Karpas-422 (cell line): ENCODE results near the gene MAPKAP1. TPM values are rescaled to one million over a fixed set of nuclear protein-coding genes. Genes with fewer than 3 reads are reported as not detected.

Experiments
- DNase-seq: peaks from one replicate; pipeline ENCODE4 v3.0.0-alpha.2; 2015
- H2AFZ ChIP-seq: fragments of 200-600 bp; sonication (generic); 2 replicates; pipeline ENCODE4 v1.6.1; 2014; ENCODE audit warnings: antibody characterized with exemption, low read length, mixed read lengths
- H3K27ac ChIP-seq: fragments of 200-600 bp; sonication (generic); 2 replicates; pipeline ENCODE4 v1.5.1; 2014; ENCODE audit warnings: mild to moderate bottlenecking, low read length, moderate library complexity
- H3K27me3 ChIP-seq: fragments of 200-600 bp; sonication (generic); 2 replicates; pipeline ENCODE4 v1.6.1; 2014; ENCODE audit warnings: low read length, mixed read lengths
- H3K36me3 ChIP-seq: fragments of 200-600 bp; sonication (generic); 2 replicates; pipeline ENCODE4 v1.6.1; 2014; ENCODE audit warnings: low read length, mixed read lengths; ENCODE audit not compliant: insufficient read depth
- H3K4me1 ChIP-seq: fragments of 200-600 bp; sonication (generic); 2 replicates; pipeline ENCODE4 v1.6.1; 2014; ENCODE audit warnings: mild to moderate bottlenecking, low read length, mixed read lengths
- H3K4me2 ChIP-seq: fragments of 200-600 bp; sonication (generic); 2 replicates; pipeline ENCODE4 v1.6.1; 2014; ENCODE audit warnings: low read length, low read depth, mild to moderate bottlenecking; ENCODE audit not compliant: poor library complexity, severe bottlenecking
- H3K4me3 ChIP-seq: fragments of 200-600 bp; sonication (generic); 2 replicates; pipeline ENCODE4 v1.5.1; 2014; ENCODE audit warnings: mild to moderate bottlenecking, antibody characterized with exemption, low read length, mixed read lengths
- H3K79me2 ChIP-seq: fragments of 200-600 bp; sonication (generic); 2 replicates; pipeline ENCODE4 v1.6.1; 2014; ENCODE audit warnings: mild to moderate bottlenecking, low read length, mixed read lengths
- H3K9ac ChIP-seq: fragments of 200-600 bp; sonication (generic); 2 replicates; pipeline ENCODE4 v1.6.0; 2014; ENCODE audit warnings: low read length
- H3K9me2 ChIP-seq: fragments of 200-600 bp; sonication (generic), shearing (Covaris generic); replicated peaks from 2 replicates; pipeline ENCODE4 v1.6.0; 2014; ENCODE audit warnings: mild to moderate bottlenecking, low read length, moderate library complexity; ENCODE audit not compliant: insufficient read depth
- H3K9me3 ChIP-seq: fragments of 300-700, 200-600 bp; sonication (generic); 2 replicates; pipeline ENCODE4 v1.6.1; 2014; ENCODE audit warnings: low read length, mixed read lengths
- H4K20me1 ChIP-seq: fragments of 200-600 bp; sonication (generic); 2 replicates; pipeline ENCODE4 v1.6.1; 2014; ENCODE audit warnings: mild to moderate bottlenecking, antibody characterized with exemption, low read length, low read depth; ENCODE audit not compliant: insufficient read depth
- total RNA-seq: library from RNA; depleted of rRNA; stranded (reverse); fragments of >200 nt; shearing (Covaris generic); gene quantifications from 2 replicates; pipeline ENCODE4 v1.2.3, GENCODE V29; 2014; ENCODE audit warnings: low replicate concordance

MAPKAP1 gene
- total RNA-seq, 1 experiment from 2014 or later: 62.8 TPM

DNA sequence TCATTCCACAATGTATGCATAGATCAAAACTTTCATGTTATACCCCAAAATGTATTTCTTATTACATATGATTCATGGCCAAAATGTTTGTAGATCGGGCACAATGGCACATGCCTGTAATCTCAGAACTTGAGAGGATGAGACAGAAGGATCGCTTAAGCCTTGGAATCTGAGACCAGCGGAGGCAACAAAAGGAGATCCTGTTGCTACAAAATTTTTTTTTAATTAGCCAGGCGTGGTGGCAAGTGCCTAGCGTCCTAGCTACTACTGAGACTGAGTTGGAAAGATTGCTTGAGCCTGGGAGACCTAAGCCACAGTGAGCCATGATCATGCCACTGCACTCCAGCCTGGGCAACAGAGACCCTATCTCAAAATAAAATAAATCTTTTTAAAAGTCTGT lies 89.9 kb downstream of the MAPKAP1 start:
- no peak overlapping the region for H3K27ac ChIP-seq
- H4K20me1 ChIP-seq: peaks cover 61% of the 10 kb centered on the region
- H3K79me2 ChIP-seq: peaks cover 31% of the 10 kb centered on the region
- no peaks in the 10 kb centered on the region for H3K9me2 ChIP-seq
- no peak overlapping the region for H2AFZ ChIP-seq
- H3K9ac ChIP-seq: no peak overlapping the region
- no peaks in the 10 kb centered on the region for H3K36me3 ChIP-seq
- no peaks in the 10 kb centered on the region for H3K4me1 ChIP-seq
- no peak for DNase-seq
- H3K27me3 ChIP-seq: no peaks in the 10 kb centered on the region
- H3K4me3 ChIP-seq: no peak overlapping the region
- H3K4me2 ChIP-seq: no peak overlapping the region
- H3K9me3 ChIP-seq: no peaks in the 10 kb centered on the region

DNA sequence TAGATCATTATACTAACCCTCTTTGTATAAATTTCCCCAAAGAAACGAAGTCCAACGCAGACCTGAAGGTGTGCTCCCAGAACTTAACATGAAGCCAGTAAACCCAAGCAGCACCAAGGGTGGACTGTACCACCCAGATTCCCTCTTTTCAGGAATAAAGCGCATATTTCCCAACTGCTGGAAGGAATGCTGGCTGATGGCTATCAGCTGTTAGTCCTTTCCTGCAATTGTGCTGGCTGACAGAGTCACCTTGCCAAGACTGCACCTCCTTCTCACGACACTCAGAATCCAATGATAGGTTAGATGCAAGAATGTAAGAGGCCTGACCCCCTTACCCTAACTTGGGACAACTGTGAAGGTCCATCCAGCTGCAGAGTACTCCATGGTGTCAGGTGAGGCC lies 93.9 kb downstream of the MAPKAP1 start:
- no peaks in the 10 kb centered on the region for H3K36me3 ChIP-seq
- H3K79me2 ChIP-seq: peaks cover 25% of the 10 kb centered on the region

DNA sequence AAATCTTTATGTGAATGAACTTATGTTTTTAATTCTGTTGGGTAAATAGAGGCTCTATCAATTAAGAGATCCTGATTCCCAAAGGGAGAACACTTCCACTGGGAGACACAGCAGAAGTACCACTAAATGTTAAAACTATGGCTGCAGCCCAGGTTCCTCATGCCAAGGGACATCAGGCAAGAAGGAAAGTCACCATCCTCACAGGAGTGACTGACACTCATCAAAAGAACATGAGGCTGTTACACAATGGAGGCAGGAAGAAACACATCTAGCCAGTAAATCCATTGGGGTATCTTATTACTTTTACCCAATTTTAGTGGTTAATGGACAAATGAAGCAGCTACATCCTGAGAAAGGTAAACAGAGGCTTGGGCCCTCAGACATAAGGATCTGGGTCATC lies 94.4 kb downstream of the MAPKAP1 start:
- Histone ChIP-seq H3K27me3 (no peaks in the 10 kb centered on the region), H3K79me2 (peaks cover 25% of the 10 kb centered on the region), H3K9me2 (no peaks in the 10 kb centered on the region), H4K20me1 (peaks cover 74% of the 10 kb centered on the region), H3K36me3 (no peaks in the 10 kb centered on the region), H3K4me1 (no peaks in the 10 kb centered on the region), H3K4me2 (no peak overlapping the region), H3K4me3 (no peak overlapping the region), H3K9ac (no peak overlapping the region), H3K9me3 (no peaks in the 10 kb centered on the region), H3K27ac (no peak overlapping the region), H2AFZ (no peak overlapping the region)
- no peak for DNase-seq

More for the DNA sequence above, 93.9 kb downstream of the MAPKAP1 start:
- Histone ChIP-seq H3K27ac (no peak overlapping the region), H3K4me2 (no peak overlapping the region), H3K9ac (no peak overlapping the region), H3K9me2 (no peaks in the 10 kb centered on the region), H4K20me1 (peaks cover 74% of the 10 kb centered on the region), H3K27me3 (no peaks in the 10 kb centered on the region), H3K4me1 (no peaks in the 10 kb centered on the region), H2AFZ (no peak overlapping the region), H3K9me3 (no peaks in the 10 kb centered on the region), H3K4me3 (no peak overlapping the region)
- DNase-seq: no peak

DNA sequence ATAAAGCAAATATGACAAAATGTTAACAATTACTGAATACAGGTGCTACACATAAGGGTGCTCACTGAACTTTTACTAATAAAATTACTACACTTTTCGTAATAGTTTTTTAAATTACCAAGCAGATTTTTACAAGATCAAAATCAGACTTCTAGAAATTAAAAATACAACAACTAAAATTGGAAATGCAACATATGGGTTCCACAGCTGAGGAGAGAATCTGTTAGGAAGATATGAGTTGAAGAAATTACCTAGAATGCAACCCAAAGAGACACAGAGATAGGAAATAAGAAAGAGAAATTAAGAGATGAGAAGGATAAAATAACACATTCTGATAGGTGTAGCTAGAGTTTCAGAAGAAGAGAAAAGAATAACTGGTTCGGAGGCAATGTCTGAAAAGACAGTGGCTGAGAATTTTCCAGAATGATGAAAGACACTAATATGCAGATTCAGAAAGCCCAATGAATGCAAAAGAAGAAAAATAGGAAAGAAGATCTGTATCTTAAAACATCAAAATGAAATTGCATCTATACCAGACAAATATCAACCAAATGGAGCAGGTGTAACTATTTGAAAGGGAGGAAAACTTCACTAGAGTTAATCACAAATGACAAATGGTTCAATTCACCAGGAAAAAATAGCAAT lies 95.8 kb downstream of the MAPKAP1 start:
- Histone ChIP-seq H3K9ac (no peak overlapping the region), H3K9me3 (no peaks in the 10 kb centered on the region), H3K27ac (no peak overlapping the region), H3K27me3 (no peaks in the 10 kb centered on the region), H3K36me3 (no peaks in the 10 kb centered on the region), H3K4me3 (no peak overlapping the region), H3K79me2 (peaks cover 24% of the 10 kb centered on the region), H2AFZ (no peak overlapping the region), H3K4me2 (no peak overlapping the region), H3K4me1 (no peaks in the 10 kb centered on the region), H4K20me1 (peaks cover 75% of the 10 kb centered on the region), H3K9me2 (no peaks in the 10 kb centered on the region)
- no peak for DNase-seq

GRCh38 chr9:125609744-125610143 lies 97.3 kb downstream of the MAPKAP1 start:
- no peaks in the 10 kb centered on the region for H3K27me3 ChIP-seq
- no peak overlapping the region for H2AFZ ChIP-seq
- peaks cover 80% of the 10 kb centered on the region for H4K20me1 ChIP-seq
- no peaks in the 10 kb centered on the region for H3K36me3 ChIP-seq
- H3K9me3 ChIP-seq: no peaks in the 10 kb centered on the region
- DNase-seq: no peak
- no peaks in the 10 kb centered on the region for H3K9me2 ChIP-seq
- no peak overlapping the region for H3K9ac ChIP-seq
- H3K4me3 ChIP-seq: no peak overlapping the region
- no peak overlapping the region for H3K4me2 ChIP-seq
- no peaks in the 10 kb centered on the region for H3K4me1 ChIP-seq
- no peak overlapping the region for H3K27ac ChIP-seq
- H3K79me2 ChIP-seq: peaks cover 18% of the 10 kb centered on the region

- H4K20me1 ChIP-seq: peaks cover 87% of the 10 kb centered on the region
- no peaks in the 10 kb centered on the region for H3K4me1 ChIP-seq
- H3K9me2 ChIP-seq: no peaks in the 10 kb centered on the region
- H2AFZ ChIP-seq: no peak overlapping the region
- H3K9me3 ChIP-seq: no peaks in the 10 kb centered on the region
- no peak overlapping the region for H3K9ac ChIP-seq
- H3K4me3 ChIP-seq: no peak overlapping the region
- peaks cover 18% of the 10 kb centered on the region for H3K79me2 ChIP-seq
- no peak for DNase-seq
- no peak overlapping the region for H3K4me2 ChIP-seq
- H3K27me3 ChIP-seq: no peaks in the 10 kb centered on the region
- H3K36me3 ChIP-seq: no peaks in the 10 kb centered on the region
- no peak overlapping the region for H3K27ac ChIP-seq
Measured at GRCh38 chr9:125608489-125609224, 98.4 kb downstream of the MAPKAP1 start.

GRCh38 chr9:125604196-125604595 lies 102.8 kb downstream of the MAPKAP1 start:
- no peaks in the 10 kb centered on the region for H3K9me2 ChIP-seq
- H3K9me3 ChIP-seq: no peaks in the 10 kb centered on the region
- H3K4me1 ChIP-seq: no peaks in the 10 kb centered on the region
- no peak overlapping the region for H3K27ac ChIP-seq
- no peaks in the 10 kb centered on the region for H3K36me3 ChIP-seq
- H3K4me3 ChIP-seq: no peak overlapping the region
- no peak for DNase-seq
- H3K27me3 ChIP-seq: no peaks in the 10 kb centered on the region
- no peak overlapping the region for H2AFZ ChIP-seq
- H3K9ac ChIP-seq: no peak overlapping the region
- no peak overlapping the region for H3K4me2 ChIP-seq
- H4K20me1 ChIP-seq: peaks cover 77% of the 10 kb centered on the region
- H3K79me2 ChIP-seq: peaks cover 7% of the 10 kb centered on the region; the same call in 1 of the 2 replicates

DNA sequence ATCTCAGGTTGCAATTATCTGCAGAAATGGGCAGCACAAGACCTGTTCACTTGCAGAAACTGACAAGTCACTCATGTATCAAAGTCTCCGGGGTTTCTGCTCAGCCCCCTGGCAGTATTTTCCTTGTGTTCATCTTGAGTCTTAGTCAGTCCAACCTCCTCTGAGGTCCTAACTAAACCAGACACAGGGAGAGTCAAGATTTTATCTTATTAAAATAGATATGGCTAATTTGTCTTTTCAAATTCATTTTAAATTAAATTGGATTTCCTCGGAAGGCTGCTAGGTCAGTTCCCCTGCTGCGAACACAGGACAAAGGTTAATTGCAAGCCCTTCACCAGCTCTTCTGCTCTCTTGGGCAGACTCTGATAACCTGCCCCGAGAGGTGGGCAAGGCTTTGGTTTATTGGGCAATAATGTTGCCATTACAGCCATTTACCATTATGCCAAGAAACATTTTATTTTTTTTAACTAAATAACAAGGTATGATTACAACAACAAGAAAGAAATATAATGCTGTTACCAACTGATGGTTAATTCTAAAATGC lies 103.5 kb downstream of the MAPKAP1 start:
- H3K9me3 ChIP-seq: no peaks in the 10 kb centered on the region
- H3K9ac ChIP-seq: no peak overlapping the region
- H3K36me3 ChIP-seq: no peaks in the 10 kb centered on the region
- no peak overlapping the region for H3K4me3 ChIP-seq
- H2AFZ ChIP-seq: no peak overlapping the region
- H3K27ac ChIP-seq: no peak overlapping the region
- DNase-seq: no peak
- H4K20me1 ChIP-seq: peaks cover 76% of the 10 kb centered on the region
- no peaks in the 10 kb centered on the region for H3K27me3 ChIP-seq
- H3K4me2 ChIP-seq: no peak overlapping the region
- no peaks in the 10 kb centered on the region for H3K4me1 ChIP-seq
- H3K9me2 ChIP-seq: no peaks in the 10 kb centered on the region
- peaks cover 7% of the 10 kb centered on the region; the same call in 1 of the 2 replicates for H3K79me2 ChIP-seq
